ENCODE results near the gene STRADB. TPM values are rescaled to one million over a fixed set of nuclear protein-coding genes. Genes with fewer than 3 reads are reported as not detected.

Gene STRADB
- total RNA-seq, 1 donor: 43.1 TPM

DNA sequence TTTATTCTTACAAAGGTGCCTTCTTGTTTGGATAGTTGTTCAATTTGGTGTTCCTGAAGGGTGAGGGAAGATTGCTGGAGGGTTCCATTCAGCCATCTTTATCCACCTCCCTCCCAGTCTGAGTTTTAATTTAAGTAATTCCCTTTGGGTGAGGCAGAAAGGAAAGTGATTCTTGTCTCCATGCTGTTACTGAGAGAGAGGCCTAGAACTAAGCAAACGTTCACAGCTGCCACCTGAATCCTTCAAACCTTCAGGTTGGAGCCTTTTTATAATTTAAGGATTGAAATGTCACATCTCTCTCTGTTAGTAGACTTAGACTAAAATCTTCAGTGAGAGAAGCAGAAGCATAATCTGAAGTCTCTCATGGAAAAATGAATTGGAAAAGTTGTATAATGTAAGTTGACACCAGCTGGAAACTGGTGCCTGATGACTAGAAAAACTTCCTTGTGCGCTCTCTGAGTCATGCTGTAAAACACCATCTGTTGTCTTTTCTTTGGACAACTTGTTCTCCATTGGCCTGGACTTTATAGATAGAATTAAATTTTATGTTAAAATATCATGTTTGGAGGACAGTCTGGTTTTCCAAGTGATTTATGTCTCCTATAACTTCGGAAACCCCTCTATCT, 14.6 kb downstream of the STRADB start:
- DNase-seq (ENCODE audit: insufficient read length, low spot score, missing footprints): peak; percentile 86
- Histone ChIP-seq H3K27ac (ENCODE audit: low read depth, low read length) (peak overlapping the region; percentile 77), H3K79me2 (ENCODE audit: insufficient read depth, low read length) (no peaks in the 10 kb centered on the region), H3K27me3 (ENCODE audit: insufficient read depth, low read length) (no peaks in the 10 kb centered on the region), H4K20me1 (ENCODE audit: insufficient read depth, low read length) (no peaks in the 10 kb centered on the region), H3K4me3 (ENCODE audit: insufficient read depth, low read length) (no peak overlapping the region), H2AFZ (ENCODE audit: low read length) (peak overlapping the region; percentile 40), H3K4me1 (ENCODE audit: insufficient read depth, low read length) (peaks cover 32% of the 10 kb centered on the region), H3K9me3 (ENCODE audit: low read depth, low read length) (no peaks in the 10 kb centered on the region), H3K36me3 (ENCODE audit: insufficient read depth, low read length) (peaks cover 20% of the 10 kb centered on the region), H3K4me2 (ENCODE audit: insufficient read depth, low read length) (peak overlapping the region; percentile 59)
- TF ChIP-seq, protein P1, sequence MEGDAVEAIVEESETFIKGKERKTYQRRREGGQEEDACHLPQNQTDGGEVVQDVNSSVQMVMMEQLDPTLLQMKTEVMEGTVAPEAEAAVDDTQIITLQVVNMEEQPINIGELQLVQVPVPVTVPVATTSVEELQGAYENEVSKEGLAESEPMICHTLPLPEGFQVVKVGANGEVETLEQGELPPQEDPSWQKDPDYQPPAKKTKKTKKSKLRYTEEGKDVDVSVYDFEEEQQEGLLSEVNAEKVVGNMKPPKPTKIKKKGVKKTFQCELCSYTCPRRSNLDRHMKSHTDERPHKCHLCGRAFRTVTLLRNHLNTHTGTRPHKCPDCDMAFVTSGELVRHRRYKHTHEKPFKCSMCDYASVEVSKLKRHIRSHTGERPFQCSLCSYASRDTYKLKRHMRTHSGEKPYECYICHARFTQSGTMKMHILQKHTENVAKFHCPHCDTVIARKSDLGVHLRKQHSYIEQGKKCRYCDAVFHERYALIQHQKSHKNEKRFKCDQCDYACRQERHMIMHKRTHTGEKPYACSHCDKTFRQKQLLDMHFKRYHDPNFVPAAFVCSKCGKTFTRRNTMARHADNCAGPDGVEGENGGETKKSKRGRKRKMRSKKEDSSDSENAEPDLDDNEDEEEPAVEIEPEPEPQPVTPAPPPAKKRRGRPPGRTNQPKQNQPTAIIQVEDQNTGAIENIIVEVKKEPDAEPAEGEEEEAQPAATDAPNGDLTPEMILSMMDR (IDR thresholded peaks at IDR 0.05; ENCODE audit: extremely low read depth, low read depth, low read length): no peak

DNA sequence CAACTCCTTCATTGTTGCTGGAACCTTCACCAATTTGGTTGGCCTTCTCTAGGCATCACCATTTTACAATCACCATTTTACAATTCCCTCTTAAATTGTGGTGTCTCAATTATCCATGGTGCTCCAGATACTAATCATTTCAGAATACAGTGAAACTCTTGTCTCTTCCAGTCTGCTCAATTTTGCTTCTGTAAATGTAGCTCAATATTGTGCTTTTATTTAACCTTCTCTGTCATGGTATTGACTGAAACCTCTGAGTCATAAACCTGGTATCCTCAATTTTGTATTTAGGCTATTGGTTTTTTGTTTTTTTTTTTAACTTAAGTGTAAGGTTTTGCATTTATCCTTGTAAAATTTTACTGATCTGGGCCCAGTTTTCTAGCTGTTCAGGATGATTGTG, 16.1 kb downstream of the STRADB start:
- Histone ChIP-seq H3K9me3 (ENCODE audit: low read depth, low read length) (no peaks in the 10 kb centered on the region), H3K27ac (ENCODE audit: low read depth, low read length) (no peak overlapping the region), H3K4me3 (ENCODE audit: insufficient read depth, low read length) (no peak overlapping the region), H3K36me3 (ENCODE audit: insufficient read depth, low read length) (peaks cover 19% of the 10 kb centered on the region), H3K79me2 (ENCODE audit: insufficient read depth, low read length) (no peaks in the 10 kb centered on the region), H3K27me3 (ENCODE audit: insufficient read depth, low read length) (no peaks in the 10 kb centered on the region), H3K4me1 (ENCODE audit: insufficient read depth, low read length) (peaks cover 47% of the 10 kb centered on the region), H2AFZ (ENCODE audit: low read length) (no peak overlapping the region), H3K4me2 (ENCODE audit: insufficient read depth, low read length) (no peak overlapping the region), H4K20me1 (ENCODE audit: insufficient read depth, low read length) (no peaks in the 10 kb centered on the region)
- no peak for DNase-seq (ENCODE audit: insufficient read length, low spot score, missing footprints)
- TF ChIP-seq, protein P1 (IDR thresholded peaks at IDR 0.05; ENCODE audit: extremely low read depth, low read depth, low read length): no peak

DNA sequence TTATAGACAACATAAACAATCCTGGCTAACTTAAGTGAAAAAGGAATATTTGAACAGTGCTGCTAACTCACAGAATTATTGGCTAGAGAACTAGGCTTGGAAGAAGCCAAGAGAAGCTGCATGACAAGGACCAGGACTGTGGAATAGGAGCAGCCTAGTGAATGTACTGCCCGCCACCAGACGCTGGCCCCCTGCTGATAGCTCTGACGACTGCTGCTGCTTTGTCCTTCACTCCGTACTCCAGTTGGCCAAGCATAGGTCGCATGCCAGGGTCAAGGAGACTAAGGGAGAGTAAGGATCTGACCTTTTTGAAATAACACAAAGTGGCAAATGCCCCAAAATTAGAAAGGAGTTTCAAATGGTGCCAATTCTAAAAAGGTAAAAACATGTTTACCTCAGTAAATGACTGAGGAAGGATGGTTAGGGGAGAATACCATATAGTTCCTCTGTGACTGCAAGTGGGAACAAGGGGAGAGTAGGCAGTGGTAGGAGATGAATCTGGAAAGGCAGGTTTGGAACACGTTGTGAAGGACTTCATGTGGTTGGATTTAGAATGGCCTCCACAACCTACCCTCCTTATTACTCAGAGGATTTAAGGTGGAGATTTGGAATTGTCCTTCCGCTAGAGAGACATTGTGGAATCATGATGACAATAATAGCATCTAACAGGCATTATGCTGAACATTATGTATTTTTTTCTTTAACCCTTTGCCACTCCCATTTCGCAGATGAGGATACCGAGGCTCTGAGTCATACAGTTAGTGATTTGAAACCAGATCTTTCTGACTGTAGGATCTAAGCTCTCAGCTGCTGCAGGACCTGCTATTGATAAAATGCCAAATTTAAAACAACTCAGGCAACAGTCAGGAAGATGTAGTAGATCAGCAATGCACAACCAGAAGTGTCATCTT, 19.5 kb downstream of the STRADB start:
- peaks cover 28% of the 10 kb centered on the region for H3K36me3 ChIP-seq (ENCODE audit: insufficient read depth, low read length)
- no peak for DNase-seq (ENCODE audit: insufficient read length, low spot score, missing footprints)
- no peaks in the 10 kb centered on the region for H4K20me1 ChIP-seq (ENCODE audit: insufficient read depth, low read length)
- no peaks in the 10 kb centered on the region for H3K9me3 ChIP-seq (ENCODE audit: low read depth, low read length)
- H3K27ac ChIP-seq (ENCODE audit: low read depth, low read length): peak overlapping the region; percentile 56
- TF ChIP-seq, protein P1 (IDR thresholded peaks at IDR 0.05; ENCODE audit: extremely low read depth, low read depth, low read length): no peak
- H2AFZ ChIP-seq (ENCODE audit: low read length): no peak overlapping the region
- no peaks in the 10 kb centered on the region for H3K79me2 ChIP-seq (ENCODE audit: insufficient read depth, low read length)
- H3K4me2 ChIP-seq (ENCODE audit: insufficient read depth, low read length): no peak overlapping the region
- H3K4me1 ChIP-seq (ENCODE audit: insufficient read depth, low read length): peaks cover 38% of the 10 kb centered on the region
- no peak overlapping the region for H3K4me3 ChIP-seq (ENCODE audit: insufficient read depth, low read length)
- no peaks in the 10 kb centered on the region for H3K27me3 ChIP-seq (ENCODE audit: insufficient read depth, low read length)

Data from osteoblast (primary cell).